HG03097 (cell line): ENCODE measurements around the gene STX11.

Experiments
- ATAC-seq: cut with Tn5 transposase; IDR thresholded peaks from one replicate; pipeline ENCODE4 v1.9.1; 2021; ENCODE audit not compliant: unreplicated experiment, low FRiP score

Gene STX11

GRCh38 chr6:144140867-144141266 lies 9.4 kb upstream of the STX11 start:
- ATAC-seq, result no peak

GRCh38 chr6:144141470-144141869 lies 8.8 kb upstream of the STX11 start:
- no peak for ATAC-seq

GRCh38 chr6:144143106-144143505 lies 7.2 kb upstream of the STX11 start:
- ATAC-seq, result no peak

GRCh38 chr6:144143878-144144277 lies 6.4 kb upstream of the STX11 start:
- ATAC-seq, result no peak

GRCh38 chr6:144144996-144145395 lies 5.3 kb upstream of the STX11 start:
- ATAC-seq, result no peak

GRCh38 chr6:144145541-144145940 lies 4.8 kb upstream of the STX11 start:
- no peak for ATAC-seq

GRCh38 chr6:144148886-144149285 lies 1.4 kb upstream of the STX11 start:
- ATAC-seq, result no peak

- ATAC-seq, result no peak
Observed at GRCh38 chr6:144149558-144149893, 791 bp upstream of the STX11 start.

GRCh38 chr6:144150710-144151657 lies 667 bp downstream of the STX11 start:
- peak; percentile 60 for ATAC-seq

GRCh38 chr6:144152334-144152900 lies 2.1 kb downstream of the STX11 start:
- ATAC-seq, result no peak

- ATAC-seq, result no peak
Observed at GRCh38 chr6:144153260-144153659, 2.9 kb downstream of the STX11 start.

GRCh38 chr6:144153971-144154370 lies 3.7 kb downstream of the STX11 start:
- ATAC-seq, result no peak

GRCh38 chr6:144155529-144155928 lies 5.2 kb downstream of the STX11 start:
- ATAC-seq, result peak; percentile 50

GRCh38 chr6:144156338-144156737 lies 6.0 kb downstream of the STX11 start:
- ATAC-seq, result no peak

GRCh38 chr6:144156991-144157390 lies 6.7 kb downstream of the STX11 start:
- ATAC-seq, result no peak

GRCh38 chr6:144158133-144158532 lies 7.8 kb downstream of the STX11 start:
- ATAC-seq, result no peak

GRCh38 chr6:144159223-144159622 lies 8.9 kb downstream of the STX11 start:
- ATAC-seq, result no peak

GRCh38 chr6:144159742-144160141 lies 9.4 kb downstream of the STX11 start:
- ATAC-seq, result no peak

- ATAC-seq, result no peak
Observed at GRCh38 chr6:144160431-144161005, 10.2 kb downstream of the STX11 start.

GRCh38 chr6:144161975-144162374 lies 11.7 kb downstream of the STX11 start:
- no peak for ATAC-seq

- no peak for ATAC-seq
Observed at GRCh38 chr6:144162977-144163376, 12.7 kb downstream of the STX11 start.

GRCh38 chr6:144165784-144166183 lies 15.5 kb downstream of the STX11 start:
- ATAC-seq, result no peak
